KMS-11 (cell line): ENCODE results near the gene GBA2.
A peak's percentile ranks its signal among the peaks of the same experiment; 100 is the strongest.

ENCODE experiments used
- H2AFZ ChIP-seq: fragments of 200-600 bp; sonication (generic); 2 replicates; pipeline ENCODE4 v1.6.1; 2016; ENCODE audit warnings: antibody characterized with exemption, mixed run types, low read depth
- H3K27ac ChIP-seq: fragments of 200-600 bp; sonication (generic); 2 replicates; pipeline ENCODE4 v1.6.1; 2016; ENCODE audit warnings: mild to moderate bottlenecking, mixed run types
- H3K27me3 ChIP-seq: fragments of 200-600 bp; sonication (generic); 2 replicates; pipeline ENCODE4 v1.6.1; 2017; ENCODE audit warnings: mild to moderate bottlenecking, low read depth, mixed run types, moderate library complexity; ENCODE audit not compliant: insufficient read depth
- H3K36me3 ChIP-seq: fragments of 200-600 bp; sonication (generic); 2 replicates; pipeline ENCODE4 v1.6.1; 2017; ENCODE audit warnings: mild to moderate bottlenecking, mixed run types; ENCODE audit not compliant: insufficient read depth
- H3K4me1 ChIP-seq: fragments of 200-600 bp; sonication (generic); 2 replicates; pipeline ENCODE4 v1.6.1; 2016; ENCODE audit warnings: mild to moderate bottlenecking, low read depth, mixed run types; ENCODE audit not compliant: poor library complexity, severe bottlenecking
- H3K4me2 ChIP-seq: fragments of 200-600 bp; sonication (generic); 2 replicates; pipeline ENCODE4 v1.7.0; 2016; ENCODE audit warnings: mild to moderate bottlenecking, mixed run types
- H3K4me3 ChIP-seq: fragments of 200-600 bp; sonication (generic); IDR thresholded peaks from 2 replicates; pipeline ENCODE4 v1.6.1; 2017; ENCODE audit warnings: low read depth, low read length, mixed read lengths; ENCODE audit not compliant: insufficient read depth
- H3K79me2 ChIP-seq: fragments of 200-600 bp; sonication (generic); 2 replicates; pipeline ENCODE4 v1.6.1; 2016; ENCODE audit warnings: low read depth, mixed run types; ENCODE audit not compliant: insufficient read depth
- H3K9ac ChIP-seq: fragments of 200-600 bp; sonication (generic); 2 replicates; pipeline ENCODE4 v1.6.1; 2016; ENCODE audit warnings: mild to moderate bottlenecking, mixed run types
- H4K20me1 ChIP-seq: fragments of 200-600 bp; sonication (generic); 2 replicates; pipeline ENCODE4 v1.6.1; 2016; ENCODE audit warnings: mild to moderate bottlenecking, mixed run types; ENCODE audit not compliant: insufficient read depth
- TF ChIP-seq, protein P1 (sequence below): fragments of 200-600 bp; sonication (generic); conservative IDR thresholded peaks from 2 replicates; pipeline ENCODE4 v1.6.1; 2017; ENCODE audit warnings: low read depth, mild to moderate bottlenecking, antibody characterized with exemption, low read length, moderate library complexity, mixed read lengths

Gene GBA2

DNA sequence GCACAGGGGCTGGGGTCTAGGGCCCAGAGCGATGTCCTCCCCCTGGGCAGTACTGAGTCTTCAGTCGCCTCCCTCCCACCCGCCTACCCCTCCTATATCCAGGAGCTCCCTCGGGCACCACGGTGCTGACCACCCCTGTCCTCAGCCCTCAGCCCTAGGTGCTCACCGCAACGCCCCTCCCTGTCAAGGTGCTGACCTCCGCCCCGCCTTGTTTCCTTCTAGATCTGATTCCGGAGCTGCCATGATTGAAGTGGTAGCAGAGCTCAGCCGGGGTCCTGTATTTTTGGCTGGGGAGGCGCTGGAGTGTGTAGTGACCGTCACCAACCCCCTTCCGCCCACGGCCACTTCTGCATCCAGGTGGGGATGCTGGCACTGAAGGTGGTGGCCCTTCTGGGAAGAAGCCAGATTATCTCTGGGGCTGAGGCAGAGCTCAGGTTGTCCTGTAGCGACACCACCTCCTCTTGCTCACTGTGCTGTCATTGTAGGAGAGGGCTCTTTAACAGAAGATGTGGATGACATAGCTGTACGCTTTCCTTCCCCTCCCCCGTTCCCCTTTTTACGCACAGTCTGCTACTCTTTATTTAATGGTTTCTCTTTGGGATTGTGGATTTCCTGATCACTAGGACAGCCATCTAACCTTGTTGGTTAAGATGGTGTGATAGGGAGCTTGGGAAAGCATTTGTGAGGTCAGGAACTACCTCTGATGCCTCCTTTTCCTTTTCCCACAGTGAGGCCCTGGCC, 657 bp upstream of the GBA2 start:
- peak overlapping the region; percentile 68 for H3K4me2 ChIP-seq
- H3K4me3 ChIP-seq = no peak overlapping the region
- no peak overlapping the region for H3K27ac ChIP-seq
- peak overlapping the region; percentile 76 for H2AFZ ChIP-seq
- H3K27me3 ChIP-seq = no peaks in the 10 kb centered on the region
- peaks cover 23% of the 10 kb centered on the region for H3K4me1 ChIP-seq
- TF ChIP-seq, protein P1, sequence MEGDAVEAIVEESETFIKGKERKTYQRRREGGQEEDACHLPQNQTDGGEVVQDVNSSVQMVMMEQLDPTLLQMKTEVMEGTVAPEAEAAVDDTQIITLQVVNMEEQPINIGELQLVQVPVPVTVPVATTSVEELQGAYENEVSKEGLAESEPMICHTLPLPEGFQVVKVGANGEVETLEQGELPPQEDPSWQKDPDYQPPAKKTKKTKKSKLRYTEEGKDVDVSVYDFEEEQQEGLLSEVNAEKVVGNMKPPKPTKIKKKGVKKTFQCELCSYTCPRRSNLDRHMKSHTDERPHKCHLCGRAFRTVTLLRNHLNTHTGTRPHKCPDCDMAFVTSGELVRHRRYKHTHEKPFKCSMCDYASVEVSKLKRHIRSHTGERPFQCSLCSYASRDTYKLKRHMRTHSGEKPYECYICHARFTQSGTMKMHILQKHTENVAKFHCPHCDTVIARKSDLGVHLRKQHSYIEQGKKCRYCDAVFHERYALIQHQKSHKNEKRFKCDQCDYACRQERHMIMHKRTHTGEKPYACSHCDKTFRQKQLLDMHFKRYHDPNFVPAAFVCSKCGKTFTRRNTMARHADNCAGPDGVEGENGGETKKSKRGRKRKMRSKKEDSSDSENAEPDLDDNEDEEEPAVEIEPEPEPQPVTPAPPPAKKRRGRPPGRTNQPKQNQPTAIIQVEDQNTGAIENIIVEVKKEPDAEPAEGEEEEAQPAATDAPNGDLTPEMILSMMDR = no peak
- H3K79me2 ChIP-seq = peaks cover 35% of the 10 kb centered on the region
- H3K9ac ChIP-seq = peak overlapping the region; percentile 45; the same call in 1 of the 2 replicates
- H4K20me1 ChIP-seq = no peaks in the 10 kb centered on the region; the same call in 1 of the 2 replicates
- no peaks in the 10 kb centered on the region for H3K36me3 ChIP-seq

GRCh38 chr9:35748242-35748857, 678 bp downstream of the GBA2 start:
- Histone ChIP-seq H3K27ac (peak overlapping the region; percentile 26; the same call in 1 of the 2 replicates), H3K36me3 (no peaks in the 10 kb centered on the region), H3K4me3 (no peak overlapping the region), H3K27me3 (no peaks in the 10 kb centered on the region), H2AFZ (peak overlapping the region; percentile 76), H3K4me1 (peaks cover 23% of the 10 kb centered on the region), H3K9ac (peak overlapping the region; percentile 45), H3K4me2 (peak overlapping the region; percentile 85), H3K79me2 (peaks cover 35% of the 10 kb centered on the region), H4K20me1 (no peaks in the 10 kb centered on the region; the same call in 1 of the 2 replicates)
- TF ChIP-seq, protein P1 = no peak

DNA sequence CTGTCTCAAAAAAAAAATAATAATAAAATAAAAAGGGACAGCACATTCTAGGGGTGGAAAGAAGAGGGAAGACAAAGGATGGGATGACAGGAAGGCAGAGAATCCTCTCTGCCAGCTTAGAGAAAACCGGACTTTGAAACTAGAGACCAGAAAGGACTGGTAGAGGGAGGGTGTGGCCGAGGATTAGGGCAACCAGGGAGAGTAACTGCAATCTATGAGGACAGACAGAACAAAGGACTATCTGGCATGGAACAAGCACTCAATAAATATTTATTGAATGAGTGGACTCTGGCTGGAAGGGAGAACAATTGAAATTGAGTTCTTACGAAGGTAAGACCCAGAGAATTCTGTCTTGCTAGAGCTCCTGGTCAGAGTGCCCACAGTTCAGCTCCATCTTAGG, 2.4 kb downstream of the GBA2 start:
- Histone ChIP-seq H3K79me2 (peaks cover 35% of the 10 kb centered on the region), H4K20me1 (no peaks in the 10 kb centered on the region; the same call in 1 of the 2 replicates), H3K27me3 (no peaks in the 10 kb centered on the region), H3K4me1 (peaks cover 27% of the 10 kb centered on the region), H3K9ac (no peak overlapping the region; the same call in 1 of the 2 replicates), H3K36me3 (no peaks in the 10 kb centered on the region), H3K27ac (no peak overlapping the region), H3K4me3 (no peak overlapping the region), H2AFZ (no peak overlapping the region), H3K4me2 (peak overlapping the region; percentile 85)
- TF ChIP-seq, protein P1 = no peak

- TF ChIP-seq, protein P1 = no peak
- Histone ChIP-seq H3K79me2 (peaks cover 35% of the 10 kb centered on the region), H3K4me1 (peaks cover 27% of the 10 kb centered on the region)
These were observed 3.5 kb downstream of the GBA2 start for GRCh38 chr9:35745569-35745968.

More at GRCh38 chr9:35745569-35745968, 3.5 kb downstream of the GBA2 start:
- no peak overlapping the region for H3K4me3 ChIP-seq
- H3K9ac ChIP-seq = no peak overlapping the region
- no peak overlapping the region for H2AFZ ChIP-seq
- H3K27ac ChIP-seq = no peak overlapping the region
- H4K20me1 ChIP-seq = no peaks in the 10 kb centered on the region; the same call in 1 of the 2 replicates
- H3K36me3 ChIP-seq = no peaks in the 10 kb centered on the region
- peak overlapping the region; percentile 85 for H3K4me2 ChIP-seq
- H3K27me3 ChIP-seq = no peaks in the 10 kb centered on the region
